Smooth muscle cell (in vitro differentiated cells): ENCODE measurements around the gene CAMK1D. TPM values are rescaled to one million over a fixed set of nuclear protein-coding genes. Genes with fewer than 3 reads are reported as not detected.

Experiments used
- DNase-seq: peaks from one replicate; lab custom pipeline; 2025; ENCODE audit not compliant: unreplicated experiment; lab: John Stamatoyannopoulos, UW
- H2AFZ ChIP-seq: fragments of 200-600 bp; sonication (generic); 2 replicates; pipeline ENCODE4 v1.6.0; 2016; ENCODE audit warnings: antibody characterized with exemption, low read depth, mild to moderate bottlenecking
- H3F3A ChIP-seq: fragments of 200-600 bp; sonication (generic); 2 replicates; pipeline ENCODE4 v1.6.0; 2017; ENCODE audit warnings: antibody characterized with exemption, low read depth
- H3K27ac ChIP-seq: fragments of 200-600 bp; sonication (generic); 2 replicates; pipeline ENCODE4 v1.5.1; 2016; ENCODE audit warnings: low read depth, mild to moderate bottlenecking
- H3K27me3 ChIP-seq: fragments of 200-600 bp; sonication (generic); 2 replicates; pipeline ENCODE4 v1.6.1; 2016; ENCODE audit warnings: low read depth, mild to moderate bottlenecking
- H3K36me3 ChIP-seq: fragments of 200-600 bp; sonication (generic); 2 replicates; pipeline ENCODE4 v1.5.1; 2016; ENCODE audit warnings: low read depth
- H3K4me1 ChIP-seq: fragments of 200-600 bp; sonication (generic); 2 replicates; pipeline ENCODE4 v1.5.1; 2016; ENCODE audit warnings: low read depth
- H3K4me2 ChIP-seq: fragments of 200-600 bp; sonication (generic); 2 replicates; pipeline ENCODE4 v1.6.0; 2016; ENCODE audit warnings: mild to moderate bottlenecking
- H3K4me3 ChIP-seq: fragments of 200-600 bp; sonication (generic); 2 replicates; pipeline ENCODE4 v1.5.1; 2016; ENCODE audit warnings: mild to moderate bottlenecking
- H3K79me2 ChIP-seq: fragments of 200-600 bp; sonication (generic); 2 replicates; pipeline ENCODE4 v1.6.0; 2016; ENCODE audit warnings: low read depth, mild to moderate bottlenecking
- H3K9ac ChIP-seq: fragments of 200-600 bp; sonication (generic); 2 replicates; pipeline ENCODE4 v1.6.0; 2016; ENCODE audit warnings: low read depth
- H3K9me3 ChIP-seq: fragments of 200-600 bp; sonication (generic); replicated peaks from 2 replicates; pipeline ENCODE4 v1.5.1; 2016; ENCODE audit warnings: low read depth
- H4K20me1 ChIP-seq: fragments of 200-600 bp; sonication (generic); 2 replicates; pipeline ENCODE4 v1.6.0; 2016; ENCODE audit warnings: low read depth
- WGBS: methylation state at CpG from one replicate; pipeline ENCODE4 v1.1.7; 2016; ENCODE audit warnings: low lambda C conversion rate; 5-methylcytosine and 5-hydroxymethylcytosine counted together
- polyA plus RNA-seq: library from polyadenylated mRNA; unstranded; fragments of >200 nt; fragmentation: Nextera tagmentation; extraction: Ambion mirVana; gene quantifications from 2 replicates; pipeline ENCODE4 v1.2.1, GENCODE V29; 2016
- total RNA-seq: library from RNA; depleted of rRNA; stranded (reverse); fragments of >200 nt; gene quantifications from 2 replicates; pipeline ENCODE4 v1.2.3, GENCODE V29; 2014
- TF ChIP-seq, protein P1 (sequence below): fragments of 200-600 bp; sonication (generic); IDR thresholded peaks from 2 replicates; pipeline ENCODE4 v1.5.1; 2017; ENCODE audit warnings: borderline replicate concordance, mild to moderate bottlenecking, antibody characterized with exemption; ENCODE audit not compliant: insufficient read depth, poor library complexity, severe bottlenecking

CAMK1D gene
- total and polyA plus RNA-seq, 2 experiments from 2014 or later = 1.6 to 2.3 TPM

DNA sequence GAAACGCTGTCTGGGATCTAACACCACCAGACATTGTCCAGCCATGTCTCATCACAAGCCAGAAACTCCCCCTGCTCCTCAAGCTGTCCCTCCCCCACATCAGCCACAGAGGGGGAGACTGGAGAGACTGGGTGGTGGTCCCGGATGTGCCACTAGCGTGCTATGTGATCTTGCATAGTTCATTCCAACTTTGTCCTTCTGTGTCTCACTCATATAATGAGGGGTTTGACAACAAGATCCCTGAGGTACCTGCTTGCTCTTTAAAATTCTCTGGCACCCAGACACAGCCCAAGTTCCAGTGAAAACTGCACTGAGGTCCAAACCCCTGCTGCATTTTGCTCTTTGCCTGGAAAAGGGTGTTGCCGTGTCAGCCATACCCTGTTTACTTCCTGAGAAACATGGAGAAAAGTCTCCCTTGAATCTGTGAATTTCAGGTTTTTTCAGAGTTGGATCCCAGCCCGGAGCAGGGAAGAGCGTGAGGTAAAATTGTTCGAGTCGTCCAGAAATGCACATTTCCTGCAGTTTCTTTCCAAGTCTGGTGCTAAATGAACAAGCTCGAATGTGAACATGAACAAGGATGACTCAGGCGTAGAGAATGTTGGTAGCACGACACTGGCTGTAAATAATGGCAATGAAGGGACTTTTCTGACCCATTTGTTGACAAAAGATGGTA is 495.6 kb downstream of the CAMK1D start:
- no peaks in the 10 kb centered on the region for H3K36me3 ChIP-seq
- no peaks in the 10 kb centered on the region for H3K79me2 ChIP-seq
- peak overlapping the region; percentile 6 for H3K4me3 ChIP-seq
- H3K27me3 ChIP-seq = no peaks in the 10 kb centered on the region
- H2AFZ ChIP-seq = peak overlapping the region; percentile 31
- TF ChIP-seq, protein P1, sequence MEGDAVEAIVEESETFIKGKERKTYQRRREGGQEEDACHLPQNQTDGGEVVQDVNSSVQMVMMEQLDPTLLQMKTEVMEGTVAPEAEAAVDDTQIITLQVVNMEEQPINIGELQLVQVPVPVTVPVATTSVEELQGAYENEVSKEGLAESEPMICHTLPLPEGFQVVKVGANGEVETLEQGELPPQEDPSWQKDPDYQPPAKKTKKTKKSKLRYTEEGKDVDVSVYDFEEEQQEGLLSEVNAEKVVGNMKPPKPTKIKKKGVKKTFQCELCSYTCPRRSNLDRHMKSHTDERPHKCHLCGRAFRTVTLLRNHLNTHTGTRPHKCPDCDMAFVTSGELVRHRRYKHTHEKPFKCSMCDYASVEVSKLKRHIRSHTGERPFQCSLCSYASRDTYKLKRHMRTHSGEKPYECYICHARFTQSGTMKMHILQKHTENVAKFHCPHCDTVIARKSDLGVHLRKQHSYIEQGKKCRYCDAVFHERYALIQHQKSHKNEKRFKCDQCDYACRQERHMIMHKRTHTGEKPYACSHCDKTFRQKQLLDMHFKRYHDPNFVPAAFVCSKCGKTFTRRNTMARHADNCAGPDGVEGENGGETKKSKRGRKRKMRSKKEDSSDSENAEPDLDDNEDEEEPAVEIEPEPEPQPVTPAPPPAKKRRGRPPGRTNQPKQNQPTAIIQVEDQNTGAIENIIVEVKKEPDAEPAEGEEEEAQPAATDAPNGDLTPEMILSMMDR = no peak
- no peaks in the 10 kb centered on the region for H3K9me3 ChIP-seq
- H3K4me1 ChIP-seq = peaks cover 6% of the 10 kb centered on the region
- H3K27ac ChIP-seq = peak overlapping the region; percentile 95
- WGBS = 10% methylated on average over 11 of the region's 11 CpGs
- H3K9ac ChIP-seq = peak overlapping the region; percentile 78
- H4K20me1 ChIP-seq = no peaks in the 10 kb centered on the region
- peaks cover 27% of the 10 kb centered on the region for H3F3A ChIP-seq
- H3K4me2 ChIP-seq = peak overlapping the region; percentile 74
- DNase-seq = no peak

DNA sequence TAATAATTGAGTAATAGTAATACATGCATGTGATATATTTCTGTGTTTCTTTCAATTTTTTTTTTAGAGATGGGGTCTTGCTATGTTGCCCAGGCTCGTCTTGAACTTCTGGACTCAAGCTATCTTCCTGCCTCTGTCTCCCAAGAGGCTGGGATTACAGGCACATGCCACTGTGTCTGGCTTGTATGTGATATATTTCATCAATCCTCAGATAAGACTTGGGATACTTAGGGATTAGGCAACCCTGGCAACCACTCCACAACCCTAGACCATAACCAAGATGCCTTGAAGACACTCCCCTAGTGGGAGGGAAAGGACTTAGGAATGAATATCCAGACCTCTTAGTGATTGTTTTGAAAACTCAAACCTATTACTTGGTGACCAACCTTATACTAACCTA is 497.4 kb downstream of the CAMK1D start:
- Histone ChIP-seq H3K9me3 (no peaks in the 10 kb centered on the region), H3K36me3 (no peaks in the 10 kb centered on the region), H3K27me3 (no peaks in the 10 kb centered on the region), H3K4me1 (no peaks in the 10 kb centered on the region), H2AFZ (no peak overlapping the region), H4K20me1 (no peaks in the 10 kb centered on the region), H3K27ac (peak overlapping the region; percentile 95), H3K4me3 (no peak overlapping the region), H3K4me2 (no peak overlapping the region), H3K79me2 (no peaks in the 10 kb centered on the region), H3F3A (peaks cover 27% of the 10 kb centered on the region), H3K9ac (no peak overlapping the region)
- DNase-seq = no peak
- 0% methylated on average over 1 of the region's 1 CpG for WGBS
- TF ChIP-seq, protein P1 = no peak

DNA sequence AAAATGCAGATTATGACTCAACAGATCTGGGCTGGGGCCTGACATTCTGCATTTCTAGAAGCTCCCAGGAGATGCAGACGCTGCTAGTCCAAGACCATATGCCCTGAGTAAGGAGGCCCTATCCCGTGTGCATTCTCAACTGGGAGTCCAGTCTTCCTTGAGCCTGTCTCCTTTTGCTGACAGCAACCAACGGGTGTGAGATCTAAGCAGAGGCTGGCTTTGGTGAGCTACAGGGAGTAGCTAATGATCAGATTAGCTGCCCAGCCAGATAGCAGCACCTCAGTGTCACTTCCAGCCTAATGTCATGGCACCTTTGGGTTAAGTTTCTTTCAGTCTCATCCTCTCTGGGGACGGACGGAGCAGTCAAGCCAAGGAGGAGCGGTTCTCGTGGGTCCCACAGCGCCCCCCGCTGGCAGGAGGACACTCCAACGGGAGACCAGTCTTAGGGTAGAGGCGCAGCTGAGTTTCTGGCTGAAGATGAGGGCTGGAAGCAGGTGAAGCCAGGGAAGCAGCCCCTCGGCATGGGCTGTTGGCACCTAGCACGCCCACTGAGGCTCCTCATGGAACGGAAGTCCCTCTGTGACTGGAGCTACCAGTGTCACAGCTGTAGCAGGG is 498.1 kb downstream of the CAMK1D start:
- Histone ChIP-seq H3F3A (peaks cover 27% of the 10 kb centered on the region), H3K27me3 (no peaks in the 10 kb centered on the region), H3K4me3 (no peak overlapping the region), H2AFZ (no peak overlapping the region), H3K4me1 (no peaks in the 10 kb centered on the region), H3K9me3 (no peaks in the 10 kb centered on the region), H3K4me2 (no peak overlapping the region), H3K79me2 (no peaks in the 10 kb centered on the region), H3K27ac (no peak overlapping the region), H3K36me3 (no peaks in the 10 kb centered on the region), H4K20me1 (no peaks in the 10 kb centered on the region), H3K9ac (no peak overlapping the region)
- TF ChIP-seq, protein P1 = peak; percentile 44
- DNase-seq = no peak
- 67% methylated on average over 14 of the region's 14 CpGs for WGBS
